NCI-H748 treated with DMSO at 0.1 percent for 48 hours (cell line): Measurements from ENCODE around the gene LHPP.

Experiments used
- DNase-seq: peaks from one replicate; lab custom pipeline; 2025; lab: John Stamatoyannopoulos, UW

Gene LHPP

DNA sequence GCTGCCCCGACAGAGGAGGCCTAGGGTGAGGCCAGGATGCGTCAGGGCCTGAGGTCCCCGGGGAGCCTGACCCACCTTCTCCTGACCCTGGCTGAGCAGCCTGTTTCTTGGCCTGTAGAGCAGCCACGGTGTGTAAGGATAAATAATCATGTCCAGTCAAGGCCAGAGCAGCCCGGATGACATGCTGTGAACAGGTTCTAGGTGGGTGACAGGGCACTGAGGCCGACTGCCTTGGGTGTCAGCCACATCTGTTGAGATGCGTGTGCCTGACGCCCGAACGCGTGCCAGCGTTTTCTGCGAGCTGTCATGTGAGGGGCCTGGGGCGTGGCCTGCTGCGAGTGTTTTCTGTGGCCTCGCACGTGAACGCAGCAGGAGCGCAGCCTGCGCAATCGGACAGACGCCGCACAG, 164.2 kb downstream of the LHPP start:
- no peak for DNase-seq

GRCh38 chr10:124626759-124627380, 165.2 kb downstream of the LHPP start:
- DNase-seq, result no peak

- DNase-seq, result no peak
Observed at GRCh38 chr10:124627866-124628675, 166.4 kb downstream of the LHPP start.

- DNase-seq, result no peak
Observed at GRCh38 chr10:124628676-124629021, 167.0 kb downstream of the LHPP start.

- DNase-seq, result no peak
Observed at GRCh38 chr10:124629415-124629814, 167.8 kb downstream of the LHPP start.

GRCh38 chr10:124629842-124630241, 168.2 kb downstream of the LHPP start:
- no peak for DNase-seq

- no peak for DNase-seq
Observed at GRCh38 chr10:124630551-124630950, 168.9 kb downstream of the LHPP start.

GRCh38 chr10:124632064-124632531, 170.5 kb downstream of the LHPP start:
- DNase-seq, result no peak

- DNase-seq, result no peak
Observed at GRCh38 chr10:124632566-124632965, 170.9 kb downstream of the LHPP start.

- DNase-seq, result no peak
Observed at GRCh38 chr10:124636271-124636995, 174.8 kb downstream of the LHPP start.

GRCh38 chr10:124637091-124637700, 175.6 kb downstream of the LHPP start:
- no peak for DNase-seq

GRCh38 chr10:124637746-124638145, 176.1 kb downstream of the LHPP start:
- DNase-seq, result no peak

GRCh38 chr10:124639206-124639605, 177.6 kb downstream of the LHPP start:
- DNase-seq, result no peak

GRCh38 chr10:124639646-124640045, 178.0 kb downstream of the LHPP start:
- DNase-seq, result no peak

DNA sequence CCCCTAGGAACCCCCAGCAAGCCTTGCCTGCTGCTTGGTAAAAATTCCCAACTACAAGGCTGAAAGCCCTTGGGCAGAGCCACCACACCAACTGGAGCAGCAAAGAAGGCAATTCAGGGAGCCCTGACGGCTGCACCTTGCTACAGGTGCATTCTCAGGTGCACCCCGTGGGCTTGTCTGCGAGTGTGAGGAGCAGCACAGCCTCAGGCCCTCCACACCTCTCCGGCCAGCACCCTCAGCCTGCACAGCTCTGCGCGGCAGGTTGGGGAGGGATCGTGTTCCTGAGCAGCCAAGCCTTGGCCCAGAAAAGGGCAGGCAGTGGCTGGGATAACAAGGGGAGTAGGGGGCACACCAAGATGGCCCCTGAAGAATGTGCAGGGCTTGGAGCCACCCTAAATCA, 178.4 kb downstream of the LHPP start:
- DNase-seq, result no peak

DNA sequence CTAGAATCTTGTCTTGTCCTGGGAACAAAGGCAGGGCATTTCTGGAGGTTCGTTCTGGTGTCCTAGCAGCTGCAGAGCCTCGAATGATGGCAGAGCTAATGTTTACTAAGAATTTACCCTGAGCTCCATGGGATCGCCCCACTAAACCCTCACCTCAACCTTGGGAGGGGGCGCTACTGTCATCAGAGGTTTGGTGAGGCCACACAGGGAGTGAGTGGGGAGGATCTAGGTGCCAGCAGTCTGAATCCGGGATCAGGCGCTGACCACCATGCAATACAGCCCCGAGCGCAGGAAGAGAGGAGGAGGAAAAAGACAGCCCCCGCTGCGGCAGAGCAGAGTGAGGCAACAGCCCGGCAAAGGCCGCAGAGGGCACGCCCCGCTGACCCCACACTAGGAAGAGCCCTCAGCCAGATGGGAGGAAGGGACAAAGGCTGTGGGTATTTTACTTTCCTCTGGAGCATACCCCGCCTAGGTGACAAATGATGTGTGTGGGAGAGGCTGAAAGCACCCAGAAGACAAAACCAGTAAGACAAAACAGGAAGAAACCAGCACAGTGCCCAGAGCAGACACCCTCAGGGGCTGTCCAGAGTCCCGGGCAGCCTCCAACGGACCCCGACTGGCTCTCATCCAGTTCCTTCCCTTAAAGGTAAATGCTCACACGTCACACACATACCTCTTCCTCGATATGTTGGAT, 179.1 kb downstream of the LHPP start:
- no peak for DNase-seq

- no peak for DNase-seq
Observed at GRCh38 chr10:124641282-124642087, 179.9 kb downstream of the LHPP start.

GRCh38 chr10:124642088-124642710, 180.6 kb downstream of the LHPP start:
- no peak for DNase-seq

DNA sequence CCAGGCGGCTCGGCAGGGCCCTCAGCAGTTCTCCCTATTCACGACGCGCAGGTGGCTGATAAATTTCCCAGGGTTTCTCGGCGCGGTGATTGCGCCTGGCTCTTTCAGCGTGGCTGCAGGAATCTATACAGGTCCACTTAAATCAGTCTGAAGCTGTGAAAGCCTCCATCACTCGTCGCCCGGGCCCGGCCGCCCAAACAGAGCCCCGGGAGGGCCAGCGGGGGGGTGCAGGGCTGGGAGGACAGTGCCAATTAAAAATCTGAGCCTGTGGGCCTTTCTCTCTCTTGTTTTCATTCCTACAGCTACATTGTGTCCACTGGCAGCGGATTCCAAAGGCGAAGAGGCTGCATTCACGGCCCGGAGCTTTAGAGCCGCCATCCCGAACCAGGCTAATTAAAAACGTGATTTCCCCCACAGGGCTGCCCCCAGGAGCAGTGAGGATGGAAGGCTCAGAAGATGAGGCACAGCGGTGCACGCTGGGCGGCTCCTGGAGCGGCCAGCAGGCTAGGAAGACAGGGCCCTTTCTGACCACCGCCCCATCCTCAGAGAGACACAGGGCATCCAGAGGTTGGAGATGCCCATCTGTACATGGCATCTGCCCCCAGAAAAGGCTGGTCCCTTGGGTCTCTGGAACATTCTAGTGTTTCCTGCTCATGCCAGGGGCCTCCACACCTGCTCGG, 181.8 kb downstream of the LHPP start:
- DNase-seq, result no peak

DNA sequence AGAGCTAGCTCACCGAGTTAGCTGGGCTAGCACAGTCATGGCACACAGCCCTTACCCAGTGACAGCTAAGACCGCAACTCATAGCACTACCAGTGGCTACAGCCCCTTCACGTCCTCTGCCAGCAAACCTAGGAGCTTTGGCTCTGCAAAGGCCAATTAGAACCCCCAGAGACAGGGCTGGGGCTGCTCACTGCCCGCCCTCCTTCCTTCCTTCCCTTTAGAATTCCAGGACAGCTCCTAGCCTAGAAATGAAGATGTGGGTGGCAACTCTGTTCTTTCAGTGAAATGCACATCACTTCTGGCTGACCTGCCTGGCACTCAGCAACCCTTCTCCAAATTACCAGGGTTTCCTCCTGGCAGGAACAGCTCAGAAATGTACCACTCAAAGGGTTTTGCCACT, 182.6 kb downstream of the LHPP start:
- DNase-seq, result no peak
